Measurements from ENCODE around the gene YPEL1.
"Not testable (repeated sequence)": the region's sequence is repeated elsewhere in the genome, so short reads cannot be mapped to it uniquely, and the experiment has no call there.

YPEL1 gene

GRCh38 chr22:21721195-21721852 is 14.3 kb downstream of the YPEL1 start:
- DNase-seq (ENCODE audit: low spot score) = not testable (repeated sequence)

GRCh38 chr22:21720191-21720859 is 15.3 kb downstream of the YPEL1 start:
- not testable (repeated sequence) for DNase-seq (ENCODE audit: low spot score)

- DNase-seq (ENCODE audit: low spot score) = no peak
Observed at GRCh38 chr22:21719024-21719423, 16.6 kb downstream of the YPEL1 start.

- DNase-seq (ENCODE audit: low spot score) = no peak
Observed at GRCh38 chr22:21718499-21718898, 17.1 kb downstream of the YPEL1 start.

GRCh38 chr22:21716395-21717122 is 19.0 kb downstream of the YPEL1 start:
- not testable (repeated sequence) for DNase-seq (ENCODE audit: low spot score)

GRCh38 chr22:21714786-21715185 is 20.8 kb downstream of the YPEL1 start:
- DNase-seq (ENCODE audit: low spot score) = no peak

GRCh38 chr22:21714059-21714770 is 21.4 kb downstream of the YPEL1 start:
- no peak for DNase-seq (ENCODE audit: low spot score)

GRCh38 chr22:21713428-21714058 is 22.1 kb downstream of the YPEL1 start:
- DNase-seq (ENCODE audit: low spot score) = no peak

GRCh38 chr22:21712751-21713427 is 22.7 kb downstream of the YPEL1 start:
- peak; percentile 80 for DNase-seq (ENCODE audit: low spot score)

GRCh38 chr22:21711851-21712250 is 23.7 kb downstream of the YPEL1 start:
- no peak for DNase-seq (ENCODE audit: low spot score)

- DNase-seq (ENCODE audit: low spot score) = no peak
Observed at GRCh38 chr22:21710156-21710555, 25.4 kb downstream of the YPEL1 start.

- no peak for DNase-seq (ENCODE audit: low spot score)
Observed at GRCh38 chr22:21709688-21710087, 25.9 kb downstream of the YPEL1 start.

- no peak for DNase-seq (ENCODE audit: low spot score)
Observed at GRCh38 chr22:21708960-21709359, 26.6 kb downstream of the YPEL1 start.

GRCh38 chr22:21707677-21708076 is 27.9 kb downstream of the YPEL1 start:
- peak; percentile 73 for DNase-seq (ENCODE audit: low spot score)

- DNase-seq (ENCODE audit: low spot score) = no peak
Observed at GRCh38 chr22:21703684-21704316, 31.8 kb downstream of the YPEL1 start.

- no peak for DNase-seq (ENCODE audit: low spot score)
Observed at GRCh38 chr22:21702700-21703683, 32.6 kb downstream of the YPEL1 start.

- DNase-seq (ENCODE audit: low spot score) = no peak
Observed at GRCh38 chr22:21702094-21702493, 33.5 kb downstream of the YPEL1 start.

GRCh38 chr22:21701384-21701971 is 34.1 kb downstream of the YPEL1 start:
- no peak for DNase-seq (ENCODE audit: low spot score)

GRCh38 chr22:21700822-21701221 is 34.8 kb downstream of the YPEL1 start:
- DNase-seq (ENCODE audit: low spot score) = no peak

Data from D341Med (cell line).